ENCODE measurements around the gene MAP3K14.

- TF ChIP-seq TAF1 (IDR thresholded peaks at IDR 0.05; ENCODE audit: borderline replicate concordance, low read depth, low read length): no peak
- TF ChIP-seq POLR2AphosphoS5 (IDR thresholded peaks at IDR 0.05; ENCODE audit: low read depth, low read length): no peak
- TF ChIP-seq POLR2A (IDR thresholded peaks at IDR 0.05; ENCODE audit: low read depth, low read length): no peak
Measured at GRCh38 chr17:45279898-45280297, 36.9 kb downstream of the MAP3K14 start.

Data from GM12892 (cell line).